HG03558 (cell line): ENCODE data around the gene GUCY1A1.
"Not testable (repeated sequence)": the region's sequence is repeated elsewhere in the genome, so short reads cannot be mapped to it uniquely, and the experiment has no call there.

Experiments used
- ATAC-seq: cut with Tn5 transposase; IDR thresholded peaks from one replicate; pipeline ENCODE4 v1.9.1; 2021; ENCODE audit warnings: moderate number of reproducible peaks; ENCODE audit not compliant: unreplicated experiment; ENCODE audit errors: extremely low read depth

Gene GUCY1A1, protein sequence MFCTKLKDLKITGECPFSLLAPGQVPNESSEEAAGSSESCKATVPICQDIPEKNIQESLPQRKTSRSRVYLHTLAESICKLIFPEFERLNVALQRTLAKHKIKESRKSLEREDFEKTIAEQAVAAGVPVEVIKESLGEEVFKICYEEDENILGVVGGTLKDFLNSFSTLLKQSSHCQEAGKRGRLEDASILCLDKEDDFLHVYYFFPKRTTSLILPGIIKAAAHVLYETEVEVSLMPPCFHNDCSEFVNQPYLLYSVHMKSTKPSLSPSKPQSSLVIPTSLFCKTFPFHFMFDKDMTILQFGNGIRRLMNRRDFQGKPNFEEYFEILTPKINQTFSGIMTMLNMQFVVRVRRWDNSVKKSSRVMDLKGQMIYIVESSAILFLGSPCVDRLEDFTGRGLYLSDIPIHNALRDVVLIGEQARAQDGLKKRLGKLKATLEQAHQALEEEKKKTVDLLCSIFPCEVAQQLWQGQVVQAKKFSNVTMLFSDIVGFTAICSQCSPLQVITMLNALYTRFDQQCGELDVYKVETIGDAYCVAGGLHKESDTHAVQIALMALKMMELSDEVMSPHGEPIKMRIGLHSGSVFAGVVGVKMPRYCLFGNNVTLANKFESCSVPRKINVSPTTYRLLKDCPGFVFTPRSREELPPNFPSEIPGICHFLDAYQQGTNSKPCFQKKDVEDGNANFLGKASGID

DNA sequence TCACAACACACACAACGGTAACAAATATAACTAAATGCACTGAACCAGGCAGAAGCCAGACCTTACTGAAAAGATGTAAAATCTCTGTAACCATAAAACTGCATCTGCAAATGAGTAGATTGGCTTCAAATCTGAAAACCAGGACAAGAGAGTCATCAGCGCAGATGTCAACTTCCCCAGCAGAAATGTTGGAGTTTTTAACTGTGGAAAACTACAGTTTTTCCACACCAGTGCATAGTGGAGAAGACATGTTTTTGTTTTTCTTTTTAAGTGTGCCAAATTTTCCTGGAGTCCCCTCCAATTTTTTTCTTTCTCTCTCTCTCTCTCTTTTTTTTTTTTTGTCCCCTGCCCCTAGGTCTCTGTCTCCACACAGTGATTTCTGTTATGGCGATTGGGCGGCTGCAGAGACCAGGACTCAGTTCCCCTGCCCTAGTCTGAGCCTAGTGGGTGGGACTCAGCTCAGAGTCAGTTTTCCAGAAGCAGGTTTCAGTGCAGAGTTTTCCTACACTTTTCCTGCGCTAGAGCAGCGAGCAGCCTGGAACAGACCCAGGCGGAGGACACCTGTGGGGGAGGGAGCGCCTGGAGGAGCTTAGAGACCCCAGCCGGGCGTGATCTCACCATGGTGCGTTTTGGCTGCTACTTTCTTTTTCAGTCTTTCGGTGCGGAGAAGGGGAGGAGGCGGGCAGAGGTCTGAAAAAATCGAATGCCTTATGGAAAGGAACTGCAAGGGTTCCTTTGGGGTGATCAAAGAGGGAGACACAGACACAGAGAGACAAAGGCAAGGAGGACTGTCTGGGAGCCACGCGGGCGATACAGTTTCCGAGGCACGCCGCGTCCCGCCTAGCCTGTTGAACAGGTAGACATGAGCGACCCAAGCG lies at the start of gene GUCY1A1:
TSS of gene GUCY1A1 (plus strand) at position 505 of the 878 bp plus-strand sequence. CDS start 30,020 bp downstream, outside the sequence.
- ATAC-seq, result peak; percentile 18

DNA sequence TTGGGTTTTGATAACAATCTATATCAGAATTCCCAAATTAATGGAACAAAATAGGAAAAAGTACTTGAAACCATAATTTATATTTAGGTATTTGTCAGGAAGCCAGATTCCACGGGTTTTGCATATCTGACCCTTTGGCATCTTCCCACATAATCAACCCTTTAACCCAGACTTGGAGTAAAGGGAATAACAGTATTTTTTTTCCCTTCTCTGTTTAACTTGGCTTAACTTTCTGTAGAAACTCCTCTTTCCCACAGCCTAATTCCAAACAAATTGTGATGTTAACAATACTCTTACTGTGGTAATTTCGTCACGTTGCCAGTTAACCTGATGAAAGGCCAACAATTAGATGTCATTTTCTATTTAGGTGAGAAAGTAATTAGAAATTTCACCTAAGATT lies 49.4 kb upstream of the GUCY1A1 start:
- no peak for ATAC-seq

DNA sequence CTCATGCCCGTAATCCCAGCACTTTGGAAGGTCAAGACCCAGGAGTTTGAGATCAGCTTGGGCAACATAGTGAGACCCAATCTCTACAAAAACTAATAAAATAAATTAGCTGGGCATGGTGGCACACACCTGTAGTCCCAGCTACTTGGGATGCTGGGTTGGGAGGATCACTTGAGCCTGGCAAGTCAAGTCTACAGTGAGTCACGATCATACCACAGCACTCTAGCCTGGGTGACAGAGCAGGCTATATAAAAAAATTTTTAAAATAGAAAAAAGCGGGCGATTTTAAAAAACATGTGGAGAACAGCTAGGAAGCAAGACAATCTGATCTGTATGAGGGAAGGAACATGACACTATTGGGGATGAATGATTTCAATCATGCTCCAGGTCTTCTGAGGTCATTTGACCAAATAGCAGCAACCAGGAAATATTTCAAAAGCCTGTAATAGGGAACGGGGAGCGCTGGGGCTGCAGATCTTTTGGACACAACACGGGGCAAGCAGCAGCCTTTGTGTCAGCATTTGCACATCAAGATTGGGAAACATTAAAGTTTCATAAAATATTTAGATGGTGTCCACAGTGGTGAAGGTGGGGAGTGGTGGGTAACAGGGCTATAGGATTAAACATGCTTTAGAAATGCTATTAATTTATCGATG lies 48.3 kb upstream of the GUCY1A1 start:
- ATAC-seq, result no peak

DNA sequence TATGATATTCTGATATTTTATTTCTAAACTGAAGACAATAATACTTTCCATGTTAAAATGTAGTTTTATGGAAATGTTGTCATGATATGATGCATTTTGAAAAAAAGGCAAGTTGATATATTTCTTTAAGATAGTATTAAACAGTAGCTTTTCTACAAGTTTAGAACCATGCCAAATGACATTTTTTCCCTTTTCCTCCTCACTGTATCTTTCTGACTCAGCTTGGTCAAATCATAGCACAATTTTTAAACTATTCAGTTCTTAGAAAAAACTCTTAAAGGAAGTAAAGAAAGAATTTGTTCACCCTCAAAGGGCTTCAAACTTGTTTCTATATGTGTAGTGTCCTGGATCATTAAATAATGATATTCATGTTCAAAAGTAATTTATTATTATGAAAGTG lies 46.0 kb upstream of the GUCY1A1 start:
- ATAC-seq, result no peak

DNA sequence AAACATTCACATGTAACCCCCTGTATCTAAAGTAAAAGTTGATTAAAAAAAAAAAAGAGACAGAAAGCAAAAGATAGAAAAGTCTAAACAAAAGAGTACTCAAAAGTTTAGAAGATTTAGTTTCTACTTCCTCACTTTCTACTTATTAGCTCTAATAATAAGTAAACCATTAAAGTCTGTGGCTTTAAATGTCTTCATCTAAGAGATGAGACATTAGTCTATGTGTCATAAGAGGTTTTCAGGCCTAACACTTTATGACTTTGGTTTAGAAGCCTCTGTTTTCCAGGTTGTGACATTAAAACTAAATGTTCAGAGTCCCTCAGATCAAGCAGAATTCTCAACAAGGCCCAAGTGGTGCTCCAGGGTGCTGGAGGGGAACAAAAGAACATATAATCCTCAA lies 42.2 kb upstream of the GUCY1A1 start:
- ATAC-seq, result peak; percentile 94

DNA sequence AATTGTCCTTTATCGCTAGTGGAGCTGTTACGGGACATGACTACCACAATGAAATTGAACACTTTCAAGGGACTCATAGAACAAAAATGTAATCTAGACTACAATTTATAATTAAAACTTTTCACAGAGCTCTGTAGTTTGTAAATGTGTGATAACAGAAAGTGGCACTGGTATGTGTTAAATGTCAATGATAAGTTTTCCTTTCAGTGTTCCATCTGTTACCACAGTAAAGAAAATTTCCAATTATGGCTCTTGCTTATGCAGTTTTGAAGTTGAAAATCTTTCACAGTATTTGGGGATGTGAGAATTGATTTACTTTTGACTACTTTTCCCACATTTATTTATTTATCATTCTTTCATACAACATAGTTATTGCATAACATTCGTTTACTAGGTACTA lies 40.1 kb upstream of the GUCY1A1 start:
- no peak for ATAC-seq

DNA sequence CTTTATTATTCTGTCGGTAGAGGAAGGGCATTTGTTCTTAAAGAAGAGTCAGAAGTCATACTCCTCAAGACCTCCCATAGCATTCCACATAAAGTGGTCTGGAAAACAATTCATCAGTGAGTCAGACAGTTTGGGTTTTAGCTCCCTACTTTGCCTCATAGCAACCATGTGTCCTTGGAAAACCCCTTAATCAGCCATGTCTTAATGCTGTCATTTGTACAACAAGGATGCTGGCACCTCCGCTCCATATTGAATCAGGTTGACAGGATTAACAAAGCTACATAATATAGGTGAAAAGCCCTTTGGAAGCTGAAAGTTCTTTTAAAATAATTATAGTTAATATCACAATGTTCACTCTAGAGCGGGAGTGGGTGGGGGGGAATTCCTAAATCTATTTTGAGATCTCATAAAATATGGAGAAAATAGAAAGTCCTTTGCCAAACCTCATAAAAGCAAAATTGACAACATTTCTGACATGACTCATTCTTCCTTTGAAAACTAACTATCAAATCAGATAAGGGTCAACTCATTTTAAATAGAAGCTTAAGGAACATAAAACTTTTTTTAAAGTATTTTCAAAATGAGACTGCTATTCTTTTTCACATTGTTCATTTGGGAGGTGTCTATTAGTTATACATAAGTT lies 37.3 kb upstream of the GUCY1A1 start:
- ATAC-seq, result no peak

DNA sequence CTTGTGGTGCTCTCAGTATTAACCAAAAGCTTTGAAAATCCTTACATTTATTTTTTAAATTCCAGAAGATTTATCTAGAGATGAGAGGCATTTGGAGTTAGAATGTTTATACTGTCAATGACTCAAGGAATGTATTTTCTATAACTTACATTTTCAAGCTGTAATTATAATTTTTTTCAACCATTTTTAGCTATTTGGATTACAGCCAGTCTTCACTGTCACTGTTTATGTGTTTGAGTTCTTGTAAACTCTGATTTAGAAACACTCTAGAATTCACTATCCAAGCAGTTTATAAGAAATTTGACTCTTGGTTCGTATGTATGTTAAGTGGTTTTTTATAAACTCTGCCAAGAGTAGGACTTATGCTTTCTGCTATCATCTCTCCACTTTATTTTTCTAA lies 36.7 kb upstream of the GUCY1A1 start:
- ATAC-seq, result no peak

DNA sequence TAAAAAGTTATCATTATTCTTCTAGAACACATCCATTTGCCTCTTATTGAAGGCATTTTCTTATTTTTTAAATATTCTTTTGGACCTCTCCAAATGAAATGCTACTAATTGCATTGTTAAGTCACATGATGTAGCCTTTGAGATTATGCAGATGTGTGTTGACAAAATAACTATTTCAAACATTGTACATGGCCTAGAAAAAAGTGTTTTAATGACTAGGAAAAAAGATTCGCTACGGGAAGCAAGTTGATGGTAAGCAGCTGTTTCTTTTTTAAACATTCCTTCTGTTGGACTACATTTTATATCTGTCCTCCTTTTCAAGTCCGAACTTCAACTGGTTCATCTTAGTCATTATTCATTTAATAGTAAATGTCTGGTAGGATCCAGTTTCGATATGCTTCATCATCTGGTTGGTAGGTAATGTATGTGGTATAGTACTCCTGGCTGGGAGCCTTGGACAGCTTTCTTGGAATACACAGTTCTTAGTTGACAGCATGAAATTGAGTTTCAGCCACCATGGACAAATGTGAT lies 34.3 kb upstream of the GUCY1A1 start:
- ATAC-seq, result no peak

DNA sequence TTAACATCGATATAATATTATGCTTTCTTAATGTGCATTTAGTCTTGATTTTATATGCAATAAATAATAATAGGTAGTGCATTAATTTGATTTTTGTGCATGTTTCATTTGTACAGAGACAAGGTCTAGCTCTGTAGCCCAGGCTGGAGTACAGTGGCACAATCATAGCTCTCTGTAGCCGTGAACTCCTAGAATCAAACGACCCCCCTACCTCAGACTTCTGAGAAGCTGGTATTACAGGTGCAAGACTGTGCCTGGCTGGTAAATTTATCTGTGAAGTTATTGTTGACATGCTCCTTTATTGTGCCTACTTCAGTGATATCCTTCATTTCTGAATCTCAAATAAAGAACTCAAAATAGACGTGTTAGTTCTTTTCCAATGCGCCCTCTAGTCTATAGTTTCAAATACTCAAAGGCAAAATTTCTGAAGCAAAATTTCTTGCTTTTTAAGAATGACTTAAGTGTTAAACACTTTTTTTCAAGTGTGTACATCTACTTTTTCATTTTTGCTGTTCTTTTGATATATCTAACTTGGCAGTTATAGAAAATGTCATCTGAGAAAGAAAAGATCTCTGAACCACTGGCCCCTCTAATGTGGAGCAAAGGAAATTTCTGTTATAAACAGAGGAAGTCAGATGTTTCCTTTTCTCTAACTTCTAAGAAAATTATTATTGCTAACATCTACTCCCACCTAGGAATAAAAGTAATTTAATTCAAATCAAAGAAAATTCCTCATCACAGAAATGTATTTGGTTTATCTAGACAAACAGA lies 28.3 kb upstream of the GUCY1A1 start:
- no peak for ATAC-seq

DNA sequence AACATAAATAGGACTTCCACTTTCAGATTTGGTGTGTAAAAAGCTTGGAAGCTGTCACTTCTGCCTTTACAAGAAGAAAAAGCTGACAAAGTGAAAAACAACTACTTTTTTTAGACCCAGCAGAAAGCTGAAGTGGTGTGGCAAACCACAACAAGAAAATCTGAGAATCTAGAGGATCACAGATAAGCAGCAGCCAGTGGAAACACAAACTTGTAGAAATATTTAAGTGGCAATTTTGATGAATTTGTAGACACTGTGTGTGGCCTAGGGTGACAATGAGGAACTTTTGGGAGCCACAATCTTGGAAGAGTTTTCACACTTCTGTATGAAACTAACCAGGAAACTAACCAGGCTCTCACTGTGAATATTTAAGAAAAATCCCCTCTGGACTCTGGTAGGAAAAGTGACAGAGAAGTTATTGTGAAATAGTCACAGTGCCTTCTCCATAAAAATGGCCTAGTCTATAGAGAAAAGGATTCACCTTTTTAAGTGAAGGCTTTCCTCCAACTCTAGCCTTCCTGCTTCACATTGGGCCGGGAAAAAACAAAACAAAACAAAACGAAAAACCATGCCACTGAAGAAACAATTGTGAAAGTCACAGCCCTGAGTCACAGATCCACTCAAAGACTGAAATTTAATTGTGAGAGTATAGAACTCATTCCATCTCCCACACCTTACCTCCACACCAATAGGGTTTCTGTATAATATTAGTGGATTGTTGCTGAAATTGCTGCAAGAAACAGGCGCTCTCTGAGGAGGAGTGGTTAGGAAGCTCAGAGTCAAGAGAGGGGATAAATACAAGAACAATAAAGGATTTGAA lies 26.7 kb upstream of the GUCY1A1 start:
- ATAC-seq, result peak; percentile 78

DNA sequence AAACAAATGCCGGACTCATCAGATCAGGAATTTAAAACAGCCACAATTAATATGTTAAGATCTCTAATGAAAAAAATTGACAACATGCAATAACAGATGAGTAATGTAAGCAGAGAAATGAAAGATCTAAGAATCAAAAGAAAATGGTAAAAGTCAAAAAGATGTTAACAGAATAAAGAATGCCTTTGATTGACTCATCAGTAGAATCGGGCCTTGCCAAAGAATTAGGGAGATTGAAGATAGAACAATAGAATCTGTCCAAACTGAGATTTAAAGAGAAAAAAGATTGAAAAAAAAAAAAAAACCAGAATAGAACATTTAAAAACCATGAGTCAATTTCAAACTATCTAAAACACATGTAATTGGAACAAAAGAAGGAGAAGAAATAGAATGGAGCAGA lies 25.9 kb upstream of the GUCY1A1 start:
- ATAC-seq, result no peak

DNA sequence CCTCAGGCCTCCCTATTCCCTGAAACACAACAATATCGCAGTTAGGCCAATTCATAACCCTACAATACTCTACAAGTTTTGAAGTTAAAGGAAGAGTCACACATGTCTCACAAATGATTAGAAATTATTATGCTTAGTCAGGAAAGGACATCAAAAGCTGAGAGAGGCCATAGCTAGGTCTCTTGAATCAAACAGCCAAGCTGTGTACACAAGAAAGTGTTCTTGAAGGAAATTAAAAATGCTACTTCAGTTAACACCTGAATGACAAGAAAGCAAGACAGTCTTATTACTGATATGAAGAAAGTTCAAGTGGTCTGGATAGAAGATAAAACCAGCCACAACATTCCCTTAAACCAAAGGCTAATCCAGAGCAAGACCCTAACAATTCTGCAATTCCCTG lies 23.6 kb upstream of the GUCY1A1 start:
- no peak for ATAC-seq

DNA sequence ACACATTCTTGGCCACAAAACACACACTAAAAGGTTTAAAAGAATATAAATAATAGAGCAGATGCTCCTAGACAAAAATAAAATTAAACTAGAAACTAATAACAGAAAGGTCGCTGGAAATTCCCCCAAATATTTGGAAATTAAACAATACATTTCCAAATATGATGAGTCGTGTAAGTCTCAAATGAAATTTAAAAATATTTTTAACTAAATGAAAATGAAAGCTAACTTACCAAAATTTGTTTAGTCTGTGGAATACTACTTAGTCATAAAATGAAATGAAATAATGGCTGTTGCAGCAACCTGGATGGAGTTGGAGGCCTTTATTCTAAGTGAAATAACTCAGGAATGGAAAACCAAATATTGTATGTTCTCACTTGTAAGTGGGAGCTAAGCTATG lies 20.6 kb upstream of the GUCY1A1 start:
- no peak for ATAC-seq

DNA sequence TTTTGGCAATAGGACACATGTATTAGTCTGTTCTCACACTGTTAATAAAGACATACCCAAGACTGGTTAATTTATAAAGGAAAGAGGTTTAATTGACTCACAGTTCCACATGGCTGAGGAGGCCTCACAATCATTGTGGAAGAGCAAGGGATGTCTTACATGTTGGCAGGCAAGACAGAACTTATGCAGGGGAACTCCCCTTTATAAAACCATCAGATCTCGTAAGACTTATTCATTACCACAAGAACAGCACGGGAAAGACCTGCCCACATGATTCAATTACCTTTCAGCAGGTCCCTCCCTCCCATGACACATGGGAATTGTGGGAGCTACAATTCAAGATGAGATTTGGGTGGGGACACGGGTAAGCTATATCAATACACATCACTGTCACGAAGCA lies 15.9 kb upstream of the GUCY1A1 start:
- not testable (repeated sequence) for ATAC-seq

DNA sequence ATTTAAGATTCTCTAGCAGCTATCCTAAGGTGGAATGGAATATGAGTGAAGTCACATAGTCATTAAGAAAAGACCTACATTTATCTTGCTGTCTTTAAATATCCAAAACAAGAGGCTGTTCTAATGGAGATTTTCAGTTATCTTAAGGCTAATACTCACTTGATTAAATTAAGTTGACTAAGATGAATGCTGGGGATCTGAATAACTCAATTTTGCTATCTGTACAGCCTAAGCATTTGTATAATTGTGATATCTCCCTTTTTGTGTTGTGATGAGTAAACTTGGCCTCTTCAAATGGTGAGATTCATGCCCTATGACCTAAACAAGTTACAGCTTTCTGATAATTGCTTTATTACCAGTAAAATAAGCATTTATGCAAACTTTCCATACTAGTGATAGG lies 13.6 kb upstream of the GUCY1A1 start:
- no peak for ATAC-seq

DNA sequence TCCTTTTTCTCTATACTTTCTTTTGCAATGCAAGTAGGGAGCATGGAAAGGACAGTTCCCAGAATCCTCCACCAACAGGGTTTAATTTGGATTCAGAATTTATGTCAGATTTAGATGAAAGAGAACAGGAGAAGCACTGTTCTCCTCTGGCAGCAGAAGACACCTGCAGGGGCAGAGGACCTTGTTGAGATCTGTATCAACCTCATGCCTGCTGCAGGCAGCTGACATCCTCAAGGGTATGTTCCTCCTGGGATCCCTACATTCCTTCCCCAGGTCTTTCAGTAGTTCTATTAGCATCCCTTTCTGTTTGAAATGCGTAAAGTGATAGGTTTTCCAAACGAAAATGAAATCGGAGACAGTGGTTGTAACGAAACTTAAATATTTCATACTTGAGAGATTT lies 10.6 kb upstream of the GUCY1A1 start:
- ATAC-seq, result no peak

DNA sequence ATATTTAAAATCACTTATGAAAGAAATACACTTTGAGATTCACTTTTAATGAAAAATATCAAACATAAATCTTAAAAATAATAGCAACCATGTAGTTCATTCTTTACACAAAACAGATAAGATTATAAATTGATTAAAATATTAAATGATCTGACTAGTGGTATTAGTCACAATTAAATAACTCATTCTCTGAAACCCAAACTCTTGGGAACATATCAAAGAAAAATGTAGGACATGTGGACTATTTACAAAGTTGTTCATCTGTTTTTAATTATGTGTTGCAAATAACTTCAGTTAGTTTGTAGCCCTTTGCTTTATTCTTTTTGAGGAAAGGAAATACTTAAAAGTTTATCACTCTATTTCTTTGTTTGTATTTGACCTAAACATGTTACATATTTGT lies 9.5 kb upstream of the GUCY1A1 start:
- ATAC-seq, result no peak
